Immature natural killer cell (primary cell): ENCODE results near the gene REXO4. TPM values are rescaled to one million over a fixed set of nuclear protein-coding genes. Genes with fewer than 3 reads are reported as not detected.
"Not testable (repeated sequence)": the region's sequence is repeated elsewhere in the genome, so short reads cannot be mapped to it uniquely, and the experiment has no call there.

Source experiments
- DNase-seq, 3 donors: peaks; one replicate each; pipeline ENCODE4 v3.0.0; 2022; ENCODE audit warnings: mixed read lengths in 1 of 3
- H3K27ac Mint-ChIP-seq, 6 donors: one replicate each; pipeline ENCODE4 v1.8.0; 2020; ENCODE audit warnings: mixed read lengths in 6 of 6, mild to moderate bottlenecking in 5 of 6, inconsistent platforms in 4 of 6, moderate library complexity in 3 of 6
- H3K27me3 Mint-ChIP-seq, 3 donors: one replicate each; pipeline ENCODE4 v1.8.0; 2020 to 2021; ENCODE audit warnings: low read depth in 3 of 3, mild to moderate bottlenecking in 3 of 3, mixed read lengths in 3 of 3, moderate library complexity in 3 of 3, inconsistent platforms in 1 of 3
- H3K36me3 Mint-ChIP-seq, 3 donors: one replicate each; pipeline ENCODE4 v1.8.0; 2020; ENCODE audit warnings: mixed read lengths in 3 of 3, inconsistent platforms in 2 of 3, mild to moderate bottlenecking in 2 of 3
- H3K4me1 Mint-ChIP-seq, 2 donors: one replicate each; pipeline ENCODE4 v1.8.0; 2020; ENCODE audit warnings: inconsistent platforms in 2 of 2, mild to moderate bottlenecking in 2 of 2, mixed read lengths in 2 of 2, moderate library complexity in 1 of 2
- H3K4me3 Mint-ChIP-seq, 5 donors: one replicate each; pipeline ENCODE4 v1.8.0; 2020; ENCODE audit warnings: mild to moderate bottlenecking in 5 of 5, mixed read lengths in 5 of 5, inconsistent platforms in 3 of 5, moderate library complexity in 3 of 5
- H3K9me3 Mint-ChIP-seq, 6 donors: one replicate each; pipeline ENCODE4 v1.8.0; 2020; ENCODE audit warnings: mild to moderate bottlenecking in 6 of 6, mixed read lengths in 6 of 6, inconsistent platforms in 4 of 6, moderate library complexity in 3 of 6
- polyA plus RNA-seq, 3 donors: library from polyadenylated mRNA; unstranded; fragments of 300-500 nt; fragmentation: Illumina TruSeq; gene quantifications; one replicate each; pipeline ENCODE4 v1.2.3, GENCODE V29; 2021

REXO4 gene
- polyA plus RNA-seq, 3 donors from 2014 or later = 6.9 to 27.4 (median 11.5) TPM

GRCh38 chr9:133383438-133383837 lies 34.4 kb downstream of the REXO4 start:
- Mint-ChIP-seq H3K4me1 (no peaks in the 10 kb centered on the region), H3K27ac (no peak overlapping the region), H3K9me3 (no peaks in the 10 kb centered on the region), H3K4me3 (no peak overlapping the region), H3K36me3 (no peaks in the 10 kb centered on the region), H3K27me3 (no peaks in the 10 kb centered on the region)
- no peak for DNase-seq

GRCh38 chr9:133382507-133383141 lies 35.2 kb downstream of the REXO4 start:
- peak; percentile 36 to 49 (median 39) for DNase-seq
- H3K4me1 Mint-ChIP-seq = no peaks in the 10 kb centered on the region
- H3K9me3 Mint-ChIP-seq = no peaks in the 10 kb centered on the region
- H3K27me3 Mint-ChIP-seq = peaks cover 0 to 2% (median 0%) of the 10 kb centered on the region in 3 donors
- no peak overlapping the region for H3K4me3 Mint-ChIP-seq
- no peak overlapping the region for H3K27ac Mint-ChIP-seq
- H3K36me3 Mint-ChIP-seq = no peaks in the 10 kb centered on the region

DNA sequence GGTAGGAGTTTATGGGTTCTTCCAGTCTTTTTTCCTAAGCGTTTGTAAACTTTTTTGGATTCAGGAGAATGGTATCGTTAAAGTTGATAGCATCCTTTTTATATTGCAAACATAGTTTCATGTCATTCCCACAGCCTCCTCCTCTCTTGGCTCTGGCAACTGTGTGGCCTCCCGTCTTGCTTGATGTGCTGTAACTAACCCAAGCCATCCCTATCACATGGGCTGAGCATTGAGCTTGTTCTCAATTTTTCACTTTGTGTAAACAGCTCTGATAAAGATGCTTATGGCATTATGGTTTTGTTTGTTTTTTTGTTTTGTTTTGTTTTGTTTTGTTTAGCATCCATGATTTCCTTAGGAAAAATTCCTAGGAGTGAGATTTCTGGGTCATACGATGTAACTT lies 37.1 kb downstream of the REXO4 start:
- H3K4me1 Mint-ChIP-seq = peaks cover 0 to 2% of the 10 kb centered on the region in 2 donors

GRCh38 chr9:133379153-133380086 lies 38.4 kb downstream of the REXO4 start:
- Mint-ChIP-seq H3K27me3 (peaks cover 0 to 12% (median 7%) of the 10 kb centered on the region in 3 donors), H3K36me3 (no peaks in the 10 kb centered on the region), H3K9me3 (no peaks in the 10 kb centered on the region), H3K4me1 (peaks cover 8 to 10% of the 10 kb centered on the region in 2 donors), H3K27ac (no peak overlapping the region), H3K4me3 (no peak overlapping the region)
- DNase-seq = no peak

More for the DNA sequence above, 37.1 kb downstream of the REXO4 start:
- H3K4me3 Mint-ChIP-seq = no peak overlapping the region
- no peak overlapping the region for H3K27ac Mint-ChIP-seq
- H3K9me3 Mint-ChIP-seq = no peaks in the 10 kb centered on the region
- peaks cover 0 to 5% (median 0%) of the 10 kb centered on the region in 3 donors for H3K27me3 Mint-ChIP-seq
- no peak for DNase-seq
- H3K36me3 Mint-ChIP-seq = no peaks in the 10 kb centered on the region

GRCh38 chr9:133378408-133378962 lies 39.3 kb downstream of the REXO4 start:
- no peaks in the 10 kb centered on the region for H3K36me3 Mint-ChIP-seq
- peak overlapping the region in 1 of 5 donors; percentile 27 for H3K4me3 Mint-ChIP-seq
- no peaks in the 10 kb centered on the region for H3K9me3 Mint-ChIP-seq
- peaks cover 16 to 17% of the 10 kb centered on the region in 2 donors for H3K4me1 Mint-ChIP-seq
- DNase-seq = no peak
- peaks cover 0 to 12% (median 7%) of the 10 kb centered on the region in 3 donors for H3K27me3 Mint-ChIP-seq
- no peak overlapping the region for H3K27ac Mint-ChIP-seq

DNA sequence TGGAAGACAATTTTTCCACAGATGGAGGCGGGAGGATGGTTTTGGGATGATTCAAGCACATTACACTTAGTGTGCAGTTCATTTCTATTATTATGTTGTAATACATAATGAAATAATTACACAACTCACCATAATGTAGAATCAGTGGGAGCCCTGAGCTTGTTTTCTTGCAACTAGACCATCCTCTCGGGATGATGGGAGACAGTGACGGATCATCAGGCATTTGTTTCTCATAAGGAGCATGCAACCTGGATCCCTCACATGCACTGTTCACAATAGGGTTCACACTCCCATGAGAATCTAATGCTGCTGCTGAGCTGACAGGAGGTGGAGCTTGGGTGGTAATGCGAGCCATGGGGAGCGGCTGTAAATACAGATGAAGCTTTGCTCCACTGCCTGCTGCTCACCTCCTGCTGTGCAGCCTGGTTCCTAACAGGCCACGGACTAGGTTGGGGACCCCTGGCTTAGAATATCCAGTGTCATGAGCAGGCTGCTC lies 40.0 kb downstream of the REXO4 start:
- Mint-ChIP-seq H3K27ac (no peak overlapping the region), H3K4me3 (peak overlapping the region in 2 of 5 donors; percentile 77 to 78), H3K27me3 (peaks cover 0 to 12% (median 7%) of the 10 kb centered on the region in 3 donors), H3K36me3 (no peaks in the 10 kb centered on the region), H3K9me3 (no peaks in the 10 kb centered on the region), H3K4me1 (peaks cover 22 to 24% of the 10 kb centered on the region in 2 donors)
- no peak for DNase-seq

DNA sequence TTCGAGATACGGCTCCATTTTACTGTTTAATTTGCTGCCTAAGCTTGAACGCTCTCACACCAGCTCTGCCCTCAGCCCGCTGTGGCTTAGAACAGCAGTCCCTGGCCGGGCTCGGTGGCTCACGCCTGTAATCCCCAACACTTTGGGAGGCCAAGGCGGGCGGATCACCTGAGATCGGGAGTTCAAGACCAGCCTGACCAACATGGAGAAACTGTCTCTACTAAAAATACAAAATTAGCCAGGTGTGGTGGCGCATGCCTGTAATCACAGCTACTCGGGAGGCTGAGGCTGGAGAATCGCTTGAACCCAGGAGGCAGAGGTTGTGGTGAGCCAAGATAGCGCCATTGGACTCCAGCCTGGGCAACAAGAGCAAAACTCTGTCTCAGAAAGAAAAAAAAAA lies 40.5 kb downstream of the REXO4 start:
- DNase-seq, H3K9me3 Mint-ChIP-seq, H3K36me3 Mint-ChIP-seq: not testable (repeated sequence)
- H3K27ac Mint-ChIP-seq = peak overlapping the region in 2 of 6 donors; percentile 26 to 75
- H3K27me3 Mint-ChIP-seq = peaks cover 0 to 12% (median 7%) of the 10 kb centered on the region in 3 donors
- peak overlapping the region; percentile 57 to 78 (median 75) for H3K4me3 Mint-ChIP-seq
- peaks cover 27 to 29% of the 10 kb centered on the region in 2 donors for H3K4me1 Mint-ChIP-seq

GRCh38 chr9:133375724-133376654 lies 41.8 kb downstream of the REXO4 start, which contains the start of the genes STKLD1 and SURF4:
TSS of gene STKLD1 (plus strand) at chr9:133376366. CDS start at chr9:133376474, 108 bp downstream.
TSS of gene SURF4 (minus strand) at chr9:133376060. CDS start at chr9:133375969, 91 bp downstream.
- Mint-ChIP-seq H3K36me3 (no peaks in the 10 kb centered on the region), H3K27me3 (peaks cover 0 to 16% (median 7%) of the 10 kb centered on the region in 3 donors), H3K4me3 (peak within 1 kb of the TSS; percentile 84 to 96 (median 95)), H3K9me3 (no peaks in the 10 kb centered on the region), H3K4me1 (peaks cover 40 to 42% of the 10 kb centered on the region in 2 donors), H3K27ac (peak within 1 kb of the TSS; percentile 88 to 99 (median 97))
- peak; percentile 96 for DNase-seq

- Mint-ChIP-seq H3K4me1 (peaks cover 48 to 49% of the 10 kb centered on the region in 2 donors), H3K36me3 (no peaks in the 10 kb centered on the region), H3K27me3 (peaks cover 0 to 21% (median 7%) of the 10 kb centered on the region in 3 donors), H3K27ac (peak overlapping the region; percentile 88 to 99 (median 97)), H3K4me3 (peak overlapping the region; percentile 84 to 96 (median 95)), H3K9me3 (no peaks in the 10 kb centered on the region)
- DNase-seq = peak in 2 of 3 donors; percentile 20 to 24
These were observed 42.6 kb downstream of the REXO4 start for GRCh38 chr9:133375116-133375723.

- H3K27ac Mint-ChIP-seq = peak overlapping the region; percentile 88 to 99 (median 97)
- peak overlapping the region; percentile 84 to 96 (median 95) for H3K4me3 Mint-ChIP-seq
- peaks cover 0 to 21% (median 8%) of the 10 kb centered on the region in 3 donors for H3K27me3 Mint-ChIP-seq
- peaks cover 53 to 55% of the 10 kb centered on the region in 2 donors for H3K4me1 Mint-ChIP-seq
- H3K9me3 Mint-ChIP-seq = no peaks in the 10 kb centered on the region
- no peaks in the 10 kb centered on the region for H3K36me3 Mint-ChIP-seq
- DNase-seq = peak; percentile 29 to 58 (median 35)
These were observed 43.1 kb downstream of the REXO4 start for GRCh38 chr9:133374612-133375115.

- Mint-ChIP-seq H3K9me3 (no peaks in the 10 kb centered on the region), H3K4me1 (peaks cover 73 to 74% of the 10 kb centered on the region in 2 donors), H3K27me3 (peaks cover 0 to 19% (median 10%) of the 10 kb centered on the region in 3 donors), H3K27ac (peak overlapping the region; percentile 89 to 98 (median 95)), H3K4me3 (peak overlapping the region in 4 of 5 donors; percentile 44 to 82 (median 66)), H3K36me3 (peaks cover 0 to 4% (median 4%) of the 10 kb centered on the region in 3 donors)
- no peak for DNase-seq
These were observed 45.7 kb downstream of the REXO4 start for GRCh38 chr9:133372144-133372543.

- peak; percentile 47 to 56 (median 51) for DNase-seq
- Mint-ChIP-seq H3K27me3 (peaks cover 0 to 16% (median 10%) of the 10 kb centered on the region in 3 donors), H3K9me3 (no peaks in the 10 kb centered on the region), H3K4me1 (peaks cover 75 to 76% of the 10 kb centered on the region in 2 donors), H3K36me3 (peaks cover 0 to 4% (median 4%) of the 10 kb centered on the region in 3 donors), H3K27ac (peak overlapping the region; percentile 89 to 98 (median 95)), H3K4me3 (peak overlapping the region; percentile 72 to 82 (median 72))
These were observed 46.5 kb downstream of the REXO4 start for GRCh38 chr9:133371261-133371711.
